SK-MEL-5 (cell line): ENCODE data around the gene SLC29A1. TPM values are rescaled to one million over a fixed set of nuclear protein-coding genes. Genes with fewer than 3 reads are reported as not detected.
"Not testable (repeated sequence)": the region's sequence is repeated elsewhere in the genome, so short reads cannot be mapped to it uniquely, and the experiment has no call there.

ENCODE experiments used
- DNase-seq: peaks from one replicate; pipeline ENCODE4 v3.0.0-alpha.2; 2016; ENCODE audit warnings: low read depth, low spot score
- in situ Hi-C: cut with HindIII; loops from 2 replicates; pipeline ENCODE4 v1.10.0; 2016; ENCODE audit warnings: low sequenced_read_pairs, high pct_unique_total_duplicates, low pct_unique_long_range_greater_than_20kb
- polyA plus RNA-seq, 2 experiments: library from polyadenylated mRNA; depleted of rRNA; stranded (reverse); fragments of >200 nt; gene quantifications; 2 replicates each; pipeline ENCODE4 v1.2.3, GENCODE V29; 2015
- total RNA-seq: library from RNA; depleted of rRNA; stranded (reverse); fragments of >200 nt; shearing (Covaris generic); gene quantifications from 2 replicates; pipeline ENCODE4 v1.2.3, GENCODE V29; 2014; rRNA removed

Gene SLC29A1
- 8.6 and 9.3 TPM in 2 replicates for total RNA-seq
- polyA plus RNA-seq (2015; cell fraction: cytosol; rRNA removed): 30.6 and 38.5 TPM in 2 replicates
- polyA plus RNA-seq (2015; cell fraction: nucleus; rRNA removed): 97.8 and 99.2 TPM in 2 replicates

DNA sequence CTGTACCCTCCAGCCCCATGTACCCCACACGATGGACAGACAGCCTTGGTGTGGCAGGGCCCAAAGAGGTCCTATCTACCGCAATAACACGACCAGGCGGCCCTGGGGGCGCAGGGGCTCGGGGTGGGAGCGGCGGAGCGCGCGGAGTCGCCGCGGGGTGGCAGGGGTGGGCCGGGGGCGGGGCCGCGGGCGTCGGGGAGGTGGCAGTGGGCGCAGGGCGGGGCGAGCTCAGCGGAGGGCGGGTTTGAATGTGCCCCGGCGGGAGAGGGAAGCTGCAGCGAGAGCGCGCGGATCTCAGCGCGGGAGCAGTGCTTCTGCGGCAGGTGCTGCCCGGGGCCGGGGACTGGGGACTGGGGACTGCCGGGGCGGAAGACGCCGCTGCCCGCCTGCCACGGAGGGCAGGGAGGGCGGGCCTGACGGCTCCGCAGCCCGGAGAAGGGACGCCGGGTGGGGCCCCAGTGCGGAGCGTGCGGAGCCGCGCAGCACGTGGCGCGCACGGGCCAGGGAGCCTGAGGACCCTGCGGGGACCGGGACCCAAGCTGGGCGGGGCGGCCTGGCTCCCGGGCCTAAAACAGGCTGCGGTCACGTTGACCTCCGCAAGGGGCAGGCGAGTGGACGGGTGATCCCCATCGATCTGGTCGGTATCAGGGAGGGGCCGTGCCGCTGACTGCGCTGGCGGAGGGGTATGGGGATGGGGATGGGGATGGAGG lies at the start of gene SLC29A1:
Gene SLC29A1, plus strand, starts transcription at position 277 of the 710 bp plus-strand sequence. CDS start 3,719 bp downstream, outside the sequence.
- in situ Hi-C loops: no loop called here
- DNase-seq: peak; percentile 64

- in situ Hi-C loops: no loop called here
- DNase-seq: no peak
These were observed 47.1 kb upstream of the SLC29A1 start for GRCh38 chr6:44176130-44176761.

GRCh38 chr6:44176762-44177509 lies 46.5 kb upstream of the SLC29A1 start:
- in situ Hi-C loops: no loop called here
- no peak for DNase-seq

DNA sequence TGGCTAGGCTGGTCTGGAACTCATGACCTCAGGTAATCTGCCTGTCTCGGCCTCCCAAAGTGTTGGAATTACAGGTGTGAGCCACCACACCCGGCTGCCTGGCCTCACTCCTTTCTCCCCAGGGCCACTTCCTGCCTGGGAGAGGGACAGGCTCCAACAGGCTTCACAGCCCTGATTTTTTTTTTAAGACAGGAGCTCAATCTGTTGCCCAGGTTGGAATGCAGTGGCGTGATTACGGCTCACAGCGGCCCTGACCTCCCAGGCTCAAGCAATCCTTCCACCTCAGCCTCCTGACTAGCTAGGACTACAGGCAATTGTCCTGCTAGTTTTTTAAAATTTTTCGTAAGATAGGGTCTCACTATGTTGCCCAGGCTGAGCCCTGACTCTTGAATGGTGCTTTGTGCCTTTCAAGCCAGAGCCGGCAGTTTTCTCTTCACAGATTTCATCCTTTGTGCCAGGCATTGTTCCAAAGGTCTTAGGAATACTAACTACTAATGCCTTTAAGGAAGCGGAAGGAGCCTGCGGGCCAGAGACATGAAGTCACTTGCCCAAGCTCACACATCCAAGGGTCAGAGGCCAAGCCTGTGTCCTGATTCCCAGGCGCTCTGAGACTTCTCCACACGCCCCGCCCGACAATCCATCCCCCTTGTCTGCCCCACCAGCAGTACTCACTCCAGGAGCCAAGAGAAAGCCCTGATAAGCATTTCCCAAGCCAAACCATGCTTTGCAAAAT lies 45.5 kb upstream of the SLC29A1 start:
- in situ Hi-C loops: no loop called here
- no peak for DNase-seq

- in situ Hi-C loops: no loop called here
- DNase-seq: no peak
These were observed 44.8 kb upstream of the SLC29A1 start for GRCh38 chr6:44178424-44179071.

DNA sequence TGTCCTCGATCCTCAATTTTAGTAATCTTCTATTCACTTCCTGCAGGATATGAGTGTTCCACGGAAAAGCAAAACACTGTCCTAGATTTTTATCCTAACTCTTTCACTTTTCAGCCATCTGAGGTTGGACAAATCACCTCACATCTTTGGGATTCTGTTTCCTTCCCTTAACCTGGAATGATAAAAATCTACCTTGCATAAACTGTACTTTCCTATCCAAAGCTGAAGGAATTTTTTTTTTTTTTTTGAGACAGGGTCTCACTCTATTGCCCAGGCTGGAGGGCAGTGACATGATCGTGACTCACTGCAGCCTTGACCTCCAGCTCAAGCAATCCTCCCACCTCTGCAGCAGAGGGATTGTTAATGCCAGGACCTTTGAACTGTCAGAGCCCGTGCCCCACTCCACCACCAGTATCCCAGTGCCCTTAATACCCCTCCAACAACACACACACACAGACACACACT lies 44.3 kb upstream of the SLC29A1 start:
- in situ Hi-C loops: no loop called here
- no peak for DNase-seq

- DNase-seq: no peak
- in situ Hi-C loops: no loop called here
These were observed 43.7 kb upstream of the SLC29A1 start for GRCh38 chr6:44179648-44180047.

- no peak for DNase-seq
- in situ Hi-C loops: no loop called here
These were observed 43.0 kb upstream of the SLC29A1 start for GRCh38 chr6:44180406-44180805.

DNA sequence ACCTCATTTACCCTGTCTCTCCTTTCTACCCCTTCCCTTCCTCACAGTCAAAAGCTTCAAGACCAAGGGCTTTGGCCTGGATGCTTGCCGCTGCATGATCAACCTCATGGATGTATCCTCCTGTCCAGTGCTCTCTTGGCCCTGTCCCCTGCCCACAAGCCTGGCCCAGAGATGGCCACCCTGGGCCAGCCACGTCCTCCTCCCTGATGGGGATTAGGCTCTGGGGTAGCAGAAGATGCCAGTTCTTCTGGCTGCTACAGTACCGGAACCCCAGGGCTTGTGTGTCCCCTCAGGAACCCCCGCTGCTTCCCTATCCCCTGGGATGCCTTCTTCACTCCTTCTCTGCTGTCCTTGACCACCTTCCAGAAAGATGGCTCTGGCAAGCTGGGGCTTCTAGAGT lies 42.5 kb upstream of the SLC29A1 start:
- no peak for DNase-seq
- in situ Hi-C loops: no loop called here

- in situ Hi-C loops, DNase-seq: not testable (repeated sequence)
These were observed 41.6 kb upstream of the SLC29A1 start for GRCh38 chr6:44181784-44182183.

- in situ Hi-C loops: no loop called here
- DNase-seq: no peak
These were observed 40.4 kb upstream of the SLC29A1 start for GRCh38 chr6:44182911-44183390.

- in situ Hi-C loops: no loop called here
These were observed 39.6 kb upstream of the SLC29A1 start for GRCh38 chr6:44183783-44184182.

DNA sequence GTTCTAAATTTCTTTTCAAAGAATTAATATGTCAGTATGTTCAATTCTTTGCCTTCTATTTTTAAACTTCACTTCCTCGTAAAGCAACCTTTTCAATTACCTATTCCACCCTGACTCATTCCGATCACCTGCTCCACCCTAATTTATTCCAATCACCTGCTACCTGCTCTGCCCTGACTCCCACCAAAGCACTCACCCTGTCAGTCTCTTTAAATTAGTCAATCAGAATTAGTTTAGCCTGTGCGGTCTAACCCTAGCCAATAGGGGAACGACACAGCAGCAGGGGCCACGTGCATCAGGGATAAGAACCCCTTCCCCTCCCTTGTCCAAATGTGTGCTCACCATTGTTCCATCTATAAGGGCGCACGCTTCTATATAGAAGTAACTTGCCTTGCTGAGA lies 38.0 kb upstream of the SLC29A1 start:
- in situ Hi-C loops, DNase-seq: not testable (repeated sequence)

More at GRCh38 chr6:44183783-44184182, 39.6 kb upstream of the SLC29A1 start:
- no peak for DNase-seq

DNA sequence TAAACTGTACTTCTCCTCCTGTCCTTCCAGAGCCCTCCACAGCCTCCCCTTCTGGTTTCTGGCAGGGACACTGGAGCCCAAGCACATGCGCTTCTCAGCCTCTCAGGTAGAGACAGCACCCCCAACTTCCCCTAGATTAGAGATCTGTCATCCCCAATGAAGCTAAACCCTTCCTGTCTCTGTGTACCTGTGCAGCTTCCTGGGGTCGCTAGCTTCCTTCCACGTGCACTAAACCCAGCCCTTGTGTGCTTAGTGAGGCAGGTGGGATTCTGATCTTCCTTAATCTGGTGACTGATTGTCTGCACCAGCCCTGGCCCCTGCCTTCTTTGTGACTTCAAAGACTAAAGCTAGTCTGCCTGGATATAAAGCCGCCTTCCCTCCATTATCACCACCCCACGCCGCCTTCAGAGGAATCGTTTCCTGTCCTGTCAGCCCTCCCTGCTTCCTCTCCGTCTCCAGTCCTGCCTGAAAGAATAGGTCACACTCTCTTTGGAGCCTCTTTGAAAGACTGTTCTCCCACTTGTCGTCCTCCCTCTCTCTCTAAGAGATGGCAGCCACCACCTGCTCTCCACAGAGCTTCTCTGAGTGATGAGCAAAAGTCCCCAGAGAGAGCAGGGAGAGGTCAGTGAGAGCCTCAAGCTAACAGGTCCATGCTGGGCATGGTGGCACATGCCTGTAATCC lies 37.3 kb upstream of the SLC29A1 start:
- no peak for DNase-seq
- in situ Hi-C loops: no loop called here

DNA sequence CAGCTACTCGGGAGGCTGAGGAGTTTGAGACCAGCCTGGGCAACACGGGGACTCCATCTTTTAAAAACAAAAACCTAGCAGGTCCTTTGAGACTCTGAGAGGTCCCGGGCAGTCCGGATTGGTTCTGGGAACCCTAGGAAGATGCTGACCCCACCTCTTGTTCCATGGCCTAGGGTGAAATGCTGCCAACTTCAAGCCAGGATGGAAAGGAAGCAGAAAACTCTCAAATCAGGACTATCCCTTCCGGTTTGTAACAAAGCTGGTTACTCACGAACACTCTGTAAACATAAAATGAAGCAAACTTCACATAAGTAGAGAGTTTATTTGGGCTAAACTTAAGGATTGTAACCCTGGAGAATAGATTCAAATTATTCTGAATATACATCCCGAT lies 36.8 kb upstream of the SLC29A1 start:
- in situ Hi-C loops: no loop called here
- DNase-seq: no peak

GRCh38 chr6:44188819-44189218 lies 34.6 kb upstream of the SLC29A1 start:
- DNase-seq: no peak
- in situ Hi-C loops: no loop called here

GRCh38 chr6:44189257-44189656 lies 34.1 kb upstream of the SLC29A1 start:
- no peak for DNase-seq
- in situ Hi-C loops: no loop called here
